GM21825 (cell line): ENCODE results near the gene EFCAB8.
"Not testable (repeated sequence)": the region's sequence is repeated elsewhere in the genome, so short reads cannot be mapped to it uniquely, and the experiment has no call there.

Experiments used
- ATAC-seq: cut with Tn5 transposase; IDR thresholded peaks from one replicate; pipeline ENCODE4 v1.9.1; 2021; ENCODE audit warnings: mild to moderate bottlenecking, moderate library complexity; ENCODE audit not compliant: unreplicated experiment

EFCAB8 gene

GRCh38 chr20:32839982-32840285 is 18.8 kb upstream of the EFCAB8 start:
- no peak for ATAC-seq

DNA sequence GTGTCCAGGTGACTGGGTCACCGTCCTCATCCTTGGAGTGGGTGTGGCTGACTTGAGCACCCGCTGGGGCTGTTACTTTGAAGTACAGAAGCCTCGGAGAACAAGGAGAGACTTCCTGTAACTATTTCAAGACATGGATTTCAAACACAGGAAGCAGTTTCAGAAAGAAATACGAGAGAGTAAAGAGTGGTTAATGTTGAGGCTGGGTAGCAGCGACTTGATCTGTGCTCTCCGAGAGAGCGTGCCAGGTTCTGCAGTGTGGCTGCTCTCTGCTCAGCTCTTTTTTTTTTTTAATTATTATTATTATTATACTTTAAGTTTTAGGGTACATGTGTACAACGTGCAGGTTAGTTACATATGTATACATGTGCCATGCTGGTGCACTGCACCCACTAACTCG is 17.5 kb upstream of the EFCAB8 start:
- no peak for ATAC-seq

GRCh38 chr20:32841632-32842031 is 17.1 kb upstream of the EFCAB8 start:
- no peak for ATAC-seq

- no peak for ATAC-seq
Observed at GRCh38 chr20:32842688-32843524, 15.8 kb upstream of the EFCAB8 start.

GRCh38 chr20:32845786-32846185 is 12.9 kb upstream of the EFCAB8 start:
- ATAC-seq: no peak

DNA sequence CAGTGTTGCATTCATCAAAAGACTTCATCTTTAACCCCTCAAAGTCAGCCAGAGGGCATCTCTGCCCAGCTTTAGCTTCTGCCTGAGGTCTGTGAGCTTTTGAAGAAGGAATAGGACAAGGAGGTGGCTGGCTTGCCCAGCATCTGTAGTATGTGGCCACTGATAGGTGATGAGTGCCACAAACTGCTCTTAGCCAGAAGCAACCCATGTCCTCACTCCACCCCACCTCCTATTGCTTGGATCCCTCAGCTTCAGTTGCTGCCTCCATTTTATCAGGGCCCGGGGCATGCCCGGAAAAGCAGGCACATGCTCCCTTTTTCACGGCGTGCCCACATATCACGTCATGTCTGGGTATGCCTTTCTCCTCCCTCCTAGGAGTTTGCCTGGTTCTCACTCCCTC is 11.9 kb upstream of the EFCAB8 start:
- no peak for ATAC-seq

DNA sequence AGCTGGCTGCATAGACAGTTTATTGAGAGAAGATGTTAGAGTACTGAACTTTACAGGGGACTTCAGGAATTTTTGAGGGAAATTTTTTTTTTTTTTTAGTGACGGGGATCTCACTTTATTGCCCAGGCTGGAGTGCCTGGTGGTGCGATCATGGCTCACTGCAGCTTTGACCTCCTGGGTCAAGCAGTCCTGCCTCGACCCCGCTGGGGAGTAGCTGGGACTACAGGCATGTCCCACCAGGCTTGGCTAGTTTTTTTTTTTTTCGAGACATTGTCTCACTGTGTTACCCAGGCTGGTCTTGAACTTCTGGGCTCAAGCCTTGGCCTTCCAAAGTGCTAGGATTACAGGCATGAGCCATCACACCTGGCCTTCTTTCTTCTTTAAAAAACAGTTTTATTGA is 10.8 kb upstream of the EFCAB8 start:
- ATAC-seq: no peak

DNA sequence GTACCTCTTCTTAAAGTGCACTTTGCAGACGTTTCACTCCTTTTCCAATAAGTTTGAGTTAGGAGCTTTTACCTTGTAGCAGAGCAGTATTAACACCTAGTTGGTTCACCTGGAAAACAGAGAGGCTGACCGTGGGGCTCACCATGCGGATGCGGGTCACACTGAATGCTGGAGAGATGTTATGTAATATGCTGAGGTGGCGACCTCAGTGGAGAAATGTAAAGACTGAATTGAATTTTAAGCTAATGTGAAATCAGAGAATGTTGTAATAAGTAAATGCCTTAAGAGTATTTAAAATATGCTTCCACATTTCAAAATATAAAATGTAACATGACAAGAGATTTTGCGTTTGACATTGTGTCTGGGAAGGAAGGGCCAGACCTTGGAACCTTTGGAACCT is 9.9 kb upstream of the EFCAB8 start:
- ATAC-seq: no peak

DNA sequence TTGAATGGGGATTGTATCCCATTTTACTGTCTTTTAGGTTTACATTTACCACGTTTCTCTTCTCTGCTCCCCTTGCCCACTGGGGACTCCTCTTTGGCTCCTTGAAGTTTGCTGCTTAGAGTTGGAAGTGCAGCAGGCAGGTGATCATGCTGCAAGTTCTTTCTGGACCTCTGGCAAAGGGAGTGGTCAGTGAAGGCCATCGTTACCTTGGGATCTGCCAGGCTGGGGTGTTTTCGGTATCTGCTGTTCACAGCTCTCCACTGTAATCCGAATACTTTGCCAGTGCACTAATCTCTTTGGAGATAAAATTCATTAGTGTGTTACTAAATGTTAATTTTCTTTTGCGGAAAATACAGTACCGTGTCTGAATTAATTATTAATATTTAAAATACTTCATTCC is 9.1 kb upstream of the EFCAB8 start:
- no peak for ATAC-seq

- ATAC-seq: no peak
Observed at GRCh38 chr20:32855387-32855786, 3.3 kb upstream of the EFCAB8 start.

GRCh38 chr20:32858189-32858588 is 534 bp upstream of the EFCAB8 start:
- no peak for ATAC-seq

- no peak for ATAC-seq
Observed at GRCh38 chr20:32861446-32861845, 2.7 kb downstream of the EFCAB8 start.

GRCh38 chr20:32869562-32869961 is 10.8 kb downstream of the EFCAB8 start:
- ATAC-seq: no peak

GRCh38 chr20:32870526-32870925 is 11.8 kb downstream of the EFCAB8 start:
- not testable (repeated sequence) for ATAC-seq

DNA sequence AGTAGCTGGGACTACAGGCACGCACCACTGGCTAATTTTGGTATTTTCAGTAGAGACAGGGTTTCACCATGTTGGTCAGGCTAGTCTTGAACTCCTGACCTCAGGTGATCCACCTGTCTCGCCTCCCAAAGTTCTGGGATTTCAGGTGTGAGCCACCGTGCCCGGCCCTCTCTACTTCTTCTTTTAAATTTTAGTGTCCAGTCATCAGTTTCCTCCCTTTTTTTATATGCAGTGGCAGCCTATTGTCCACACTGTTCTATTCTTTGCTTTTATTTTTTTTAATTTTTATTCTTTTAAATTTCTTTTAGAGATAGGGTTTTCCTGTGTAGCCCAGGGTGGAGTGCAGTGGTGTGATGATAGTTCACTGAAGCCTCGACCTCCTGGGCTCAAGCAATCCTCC is 12.3 kb downstream of the EFCAB8 start:
- ATAC-seq: no peak

- no peak for ATAC-seq
Observed at GRCh38 chr20:32871627-32872160, 13.0 kb downstream of the EFCAB8 start.

DNA sequence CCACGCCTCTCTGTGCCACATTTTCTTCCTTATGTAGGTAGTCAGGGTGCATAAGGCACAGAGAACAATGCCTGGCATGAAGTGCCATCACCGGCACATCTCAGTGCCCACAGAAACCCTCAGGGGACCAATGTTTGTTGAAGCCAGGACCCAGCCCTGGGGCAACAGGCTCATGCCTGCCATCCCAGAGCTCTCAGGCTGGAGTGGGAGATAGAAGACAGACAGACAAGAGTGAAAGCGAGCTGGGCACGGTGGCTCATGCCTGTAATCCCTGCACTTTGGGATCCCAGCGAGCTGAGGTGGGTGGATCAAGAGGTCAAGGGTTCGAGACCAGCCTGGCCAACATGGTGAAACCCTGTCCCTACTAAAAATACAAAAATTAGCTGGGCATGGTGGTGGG is 13.5 kb downstream of the EFCAB8 start:
- ATAC-seq: no peak

GRCh38 chr20:32875673-32876072 is 16.9 kb downstream of the EFCAB8 start:
- ATAC-seq: no peak

- ATAC-seq: no peak
Observed at GRCh38 chr20:32877507-32877906, 18.8 kb downstream of the EFCAB8 start.

DNA sequence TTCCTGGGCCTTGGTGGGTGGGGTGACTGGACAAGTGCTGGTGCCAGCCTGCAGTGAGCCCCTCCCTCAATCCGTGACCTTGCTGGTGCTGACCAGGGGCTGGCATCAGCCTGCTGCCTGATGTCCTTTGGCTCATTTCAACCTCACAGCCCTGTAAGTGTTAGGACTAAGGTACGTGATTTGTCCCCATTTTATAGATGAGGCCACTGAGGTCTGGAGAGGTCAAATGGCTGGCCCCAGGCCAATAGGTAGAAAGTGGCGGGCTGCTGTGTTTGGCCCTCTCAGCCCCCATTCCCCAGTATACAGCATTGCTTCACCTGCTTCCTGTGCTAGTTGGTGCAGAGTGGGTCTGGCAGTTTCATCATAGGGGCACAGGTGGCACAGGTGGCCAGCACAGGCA is 20.1 kb downstream of the EFCAB8 start:
- ATAC-seq: no peak

DNA sequence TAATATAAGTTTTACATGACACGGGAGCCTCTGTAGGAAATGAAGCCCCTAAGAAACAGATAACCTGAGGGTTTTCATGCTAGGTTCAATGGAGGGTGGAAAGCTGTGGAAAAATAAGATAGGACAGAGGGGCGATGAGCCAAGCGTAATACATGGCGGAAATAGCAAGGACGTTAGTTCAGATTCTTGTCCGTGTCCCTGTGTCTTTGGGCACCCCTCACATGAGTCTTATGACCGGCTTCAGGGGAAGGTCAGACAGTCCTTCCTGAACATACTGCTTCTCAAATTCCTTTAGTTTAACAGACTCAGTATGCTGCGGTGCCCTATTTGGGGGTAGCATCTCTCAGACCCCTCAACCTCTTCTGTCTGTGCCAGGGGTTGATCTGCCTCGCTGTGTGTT is 20.8 kb downstream of the EFCAB8 start:
- no peak for ATAC-seq

DNA sequence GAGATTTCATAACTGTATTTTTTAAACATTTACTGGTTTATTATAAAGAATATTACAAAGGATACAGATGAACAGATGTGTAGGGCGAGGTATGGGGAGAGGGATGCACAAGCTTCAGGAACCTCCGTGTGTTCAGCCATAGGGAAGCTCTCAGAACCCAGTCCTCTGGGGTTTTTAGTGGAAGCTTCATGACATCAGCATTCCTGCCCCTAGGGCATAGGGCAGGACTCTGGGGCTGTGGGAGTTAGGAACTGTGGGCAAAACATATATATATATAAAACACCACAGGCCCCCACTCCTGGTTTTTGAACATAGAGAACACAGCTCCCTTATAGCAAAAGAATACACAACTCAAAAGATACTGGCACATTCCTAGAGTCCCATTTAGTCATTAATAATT is 21.9 kb downstream of the EFCAB8 start:
- ATAC-seq: no peak

DNA sequence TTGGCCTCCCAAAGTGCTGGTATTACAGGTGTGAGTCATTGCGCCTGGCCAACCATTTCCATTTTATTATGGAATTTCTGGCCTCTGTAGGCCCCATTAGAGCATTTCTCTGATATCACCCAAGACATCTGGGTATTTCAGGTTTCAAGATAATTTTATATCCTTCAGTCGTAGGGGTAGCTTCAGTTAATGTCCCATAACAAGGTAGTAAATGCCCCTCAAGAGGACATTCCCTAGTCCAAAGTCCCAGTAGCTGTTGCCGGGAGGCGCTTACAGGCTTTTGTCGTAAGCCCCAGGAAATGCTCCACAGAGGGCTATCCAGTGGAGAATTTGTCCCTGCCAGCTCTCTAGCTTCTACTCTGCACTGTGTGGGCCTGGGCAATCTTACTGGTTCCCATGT is 24.4 kb downstream of the EFCAB8 start:
- no peak for ATAC-seq
